HepG2 (cell line): ENCODE results near the gene GPATCH4. TPM values are rescaled to one million over a fixed set of nuclear protein-coding genes. Genes with fewer than 3 reads are reported as not detected.
A peak's percentile ranks its signal among the peaks of the same experiment; 100 is the strongest.

Source experiments
- ARNT ChIP-seq: fragments of 450-650 bp; IDR thresholded peaks from 2 replicates; pipeline ENCODE4 v1.6.1; 2017
- ATAD3A ChIP-seq: sonication (generic); formaldehyde crosslinking; IDR thresholded peaks from 2 replicates; pipeline ENCODE4 v1.4.0; 2020; ENCODE audit warnings: missing genetic modification reagents
- BHLHE40 ChIP-seq: IDR thresholded peaks from 2 replicates; pipeline ENCODE4 v1.6.1; 2011; ENCODE audit warnings: low read length, improper control_type of control experiment
- HIVEP1 ChIP-seq: sonication (generic); formaldehyde crosslinking; IDR thresholded peaks from 2 replicates; pipeline ENCODE4 v1.4.0; 2020; ENCODE audit warnings: mild to moderate bottlenecking, missing genetic modification reagents
- HNF4G ChIP-seq, 2 experiments: sonication (generic) in 1 of 2; formaldehyde crosslinking in 1 of 2; IDR thresholded peaks; 2 replicates each; pipeline versions ENCODE4 v1.4.0 to v1.6.1; 2011 to 2020; ENCODE audit warnings: borderline replicate concordance in 2 of 2, low read depth in 2 of 2, mild to moderate bottlenecking in 2 of 2, low read length in 1 of 2, missing genetic modification reagents in 1 of 2, moderate library complexity in 1 of 2
- HOXA9 ChIP-seq: sonication (generic); formaldehyde crosslinking; IDR thresholded peaks from 2 replicates; pipeline ENCODE4 v1.8.1; 2022; ENCODE audit warnings: missing genetic modification reagents, mild to moderate bottlenecking, moderate library complexity, borderline replicate concordance
- KDM4B ChIP-seq: sonication (generic); formaldehyde crosslinking; IDR thresholded peaks from 2 replicates; pipeline ENCODE4 v1.4.0; 2020; ENCODE audit warnings: missing genetic modification reagents
- MATR3 ChIP-seq: sonication (generic); formaldehyde crosslinking; IDR thresholded peaks from 2 replicates; pipeline ENCODE4 v1.4.0; 2020; ENCODE audit warnings: missing genetic modification reagents
- PITX1 ChIP-seq: sonication (generic); formaldehyde crosslinking; IDR thresholded peaks from 2 replicates; pipeline ENCODE4 v1.5.1; 2020; ENCODE audit warnings: mild to moderate bottlenecking, missing genetic modification reagents
- RAD51 ChIP-seq: fragments of 450-650 bp; IDR thresholded peaks from 2 replicates; pipeline ENCODE4 v1.6.1; 2016; ENCODE audit warnings: borderline replicate concordance
- RFX1 ChIP-seq: fragments of 450-650 bp; IDR thresholded peaks from 2 replicates; pipeline ENCODE4 v1.6.1; 2017
- SAFB2 ChIP-seq: sonication (generic); formaldehyde crosslinking; IDR thresholded peaks from 2 replicates; pipeline ENCODE4 v1.5.1; 2020; ENCODE audit warnings: missing genetic modification reagents, low read depth, mild to moderate bottlenecking, borderline replicate concordance
- SOX6 ChIP-seq, 2 experiments: fragments of 450-650 bp in 1 of 2; sonication (generic) in 1 of 2; formaldehyde crosslinking in 1 of 2; IDR thresholded peaks; 2 replicates each; pipeline versions ENCODE4 v1.4.0 to v1.6.1; 2017 to 2020; ENCODE audit warnings: antibody characterized with exemption in 1 of 2, mild to moderate bottlenecking in 1 of 2, missing genetic modification reagents in 1 of 2
- TCF7 ChIP-seq: sonication (generic); IDR thresholded peaks from 2 replicates; pipeline ENCODE4 v1.6.1; 2016; ENCODE audit warnings: antibody characterized with exemption, low read depth
- TMF1 ChIP-seq: sonication (generic); formaldehyde crosslinking; IDR thresholded peaks from 2 replicates; pipeline ENCODE4 v1.8.1; 2022; ENCODE audit warnings: low read depth, missing genetic modification reagents
- ZFY ChIP-seq: sonication (generic); formaldehyde crosslinking; IDR thresholded peaks from 2 replicates; pipeline ENCODE4 v1.4.0; 2020; ENCODE audit warnings: missing genetic modification reagents
- ZNF225 ChIP-seq: sonication (generic); formaldehyde crosslinking; IDR thresholded peaks from 2 replicates; pipeline ENCODE4 v1.4.0; 2020; ENCODE audit warnings: mild to moderate bottlenecking, missing genetic modification reagents
- ZNF253 ChIP-seq: sonication (generic); formaldehyde crosslinking; IDR thresholded peaks from 2 replicates; pipeline ENCODE4 v1.8.0; 2022; ENCODE audit warnings: mild to moderate bottlenecking, missing genetic modification reagents, borderline replicate concordance
- ZNF274 ChIP-seq: sonication (generic); formaldehyde crosslinking; IDR thresholded peaks from 2 replicates; pipeline ENCODE4 v1.5.1; 2020; ENCODE audit warnings: mild to moderate bottlenecking, missing genetic modification reagents
- ZNF546 ChIP-seq: sonication (generic); formaldehyde crosslinking; conservative IDR thresholded peaks from 2 replicates; pipeline ENCODE4 v1.8.1; 2023; ENCODE audit warnings: mild to moderate bottlenecking, missing genetic modification reagents
- ZNF570 ChIP-seq: sonication (generic); formaldehyde crosslinking; IDR thresholded peaks from 2 replicates; pipeline ENCODE4 v1.4.0; 2020; ENCODE audit warnings: mild to moderate bottlenecking, missing genetic modification reagents, borderline replicate concordance
- ZSCAN29 ChIP-seq: sonication (generic); formaldehyde crosslinking; conservative IDR thresholded peaks from 2 replicates; pipeline ENCODE4 v1.4.0; 2020; ENCODE audit warnings: mild to moderate bottlenecking, missing genetic modification reagents
- polyA plus RNA-seq, 8 experiments: library from polyadenylated mRNA; depleted of rRNA in 3 of 8; stranded (reverse) in 7 of 8; unstranded in 1 of 8; fragments of >200 nt; fragmentation: Illumina TruSeq in 4 of 8; extraction: Trizol in 4 of 8; gene quantifications; 2 replicates each; pipeline versions ENCODE4 v1.2.1 to v1.2.3, GENCODE V29; 2011 to 2016; ENCODE audit warnings: low read depth in 4 of 8, missing spikeins in 1 of 8, mixed read lengths in 1 of 8; ENCODE audit not compliant: insufficient read depth in 1 of 8
- total RNA-seq, 5 experiments: library from RNA; depleted of rRNA; stranded (reverse); fragments of >200 nt; fragmentation: Illumina TruSeq; extraction: Trizol; gene quantifications; 2 replicates each; pipeline ENCODE4 v1.2.3, GENCODE V29; 2016; ENCODE audit warnings: low read depth in 1 of 5
- TF ChIP-seq, protein P1 (sequence below): sonication (generic); formaldehyde crosslinking; IDR thresholded peaks from 2 replicates; pipeline ENCODE4 v1.5.1; 2020; ENCODE audit warnings: missing genetic modification reagents, mild to moderate bottlenecking, borderline replicate concordance
- TF ChIP-seq, protein P2 (sequence below): sonication (generic); formaldehyde crosslinking; conservative IDR thresholded peaks from 2 replicates; pipeline ENCODE4 v1.4.0; 2020; ENCODE audit warnings: missing genetic modification reagents

Gene GPATCH4
- total and polyA plus RNA-seq, 2 of the 13 experiments (the other 11 are each of a cell fraction or from before 2014, with no cell fraction given): 19.2 to 37.9 TPM

DNA sequence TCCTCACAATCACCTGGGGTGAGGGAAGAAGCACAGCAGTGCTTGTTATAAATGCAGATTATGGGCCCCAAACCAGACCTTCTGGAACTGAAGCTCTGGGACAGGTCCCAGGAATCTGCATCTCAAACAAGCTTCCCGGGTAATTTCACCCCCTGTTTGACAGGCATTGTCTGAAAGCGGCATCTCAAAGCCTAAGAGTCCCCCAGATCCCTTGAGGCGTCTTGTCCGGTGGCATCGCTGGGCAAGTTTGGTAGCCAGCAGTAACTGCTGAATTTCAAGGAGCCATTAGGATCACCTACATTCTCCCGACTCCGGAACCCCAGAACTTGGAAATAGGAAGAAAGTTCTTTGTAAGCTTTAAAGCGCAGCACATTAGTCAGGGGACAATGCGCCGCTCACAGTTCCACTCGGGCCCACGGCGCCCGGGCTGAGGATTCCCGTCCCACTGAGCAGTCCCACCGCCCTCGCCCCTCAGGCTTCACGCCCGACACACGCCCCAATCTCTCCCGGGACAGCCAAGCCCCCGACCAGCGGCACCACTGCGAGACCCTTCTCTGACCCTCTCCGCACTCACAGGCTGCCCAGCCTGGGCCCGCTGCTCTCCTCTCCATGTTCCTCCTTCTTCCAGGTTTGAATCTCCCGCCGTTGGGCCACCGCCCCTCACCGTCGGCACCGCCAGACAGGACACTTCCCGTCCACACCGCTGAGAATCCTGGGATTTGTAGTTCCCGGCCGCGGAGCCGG, 29.2 kb downstream of the GPATCH4 start, which contains the start of gene IQGAP3 (continued):
- no peak for TF ChIP-seq SAFB2
- no peak for TF ChIP-seq KDM4B
- TF ChIP-seq RFX1: no peak
- TF ChIP-seq TMF1: peak; percentile 70; the same call in 1 of the 2 replicates
- TF ChIP-seq HOXA9 (CRISPR knock-in tag): peak; percentile 81
- TF ChIP-seq PITX1 (CRISPR knock-in tag): no peak; the same call in 1 of the 2 replicates
- TF ChIP-seq, protein P1, sequence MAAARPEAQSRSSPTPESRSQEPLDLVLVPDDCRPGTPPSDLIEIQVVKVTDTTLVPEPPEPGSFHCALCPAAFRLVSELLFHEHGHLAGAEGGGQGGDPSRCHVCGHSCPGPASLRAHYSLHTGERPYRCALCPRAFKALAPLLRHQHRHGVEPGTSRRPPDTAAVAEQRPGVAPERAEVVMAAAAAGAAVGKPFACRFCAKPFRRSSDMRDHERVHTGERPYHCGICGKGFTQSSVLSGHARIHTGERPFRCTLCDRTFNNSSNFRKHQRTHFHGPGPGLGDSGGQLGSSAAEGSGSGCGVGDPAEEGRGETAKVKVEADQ: no peak
- no peak for TF ChIP-seq ATAD3A (CRISPR knock-in tag)
- TF ChIP-seq MATR3 (CRISPR knock-in tag): no peak
- no peak for TF ChIP-seq HNF4G (IDR thresholded peaks at IDR 0.05; ENCODE audit: borderline replicate concordance, low read depth, low read length)
- TF ChIP-seq HNF4G (CRISPR knock-in tag; IDR thresholded peaks at IDR 0.05; ENCODE audit: borderline replicate concordance, low read depth): no peak
- TF ChIP-seq ZNF225: 0 out of 2 replicates have a peak, but pooled peaks have one; percentile 57
- TF ChIP-seq, protein P2, sequence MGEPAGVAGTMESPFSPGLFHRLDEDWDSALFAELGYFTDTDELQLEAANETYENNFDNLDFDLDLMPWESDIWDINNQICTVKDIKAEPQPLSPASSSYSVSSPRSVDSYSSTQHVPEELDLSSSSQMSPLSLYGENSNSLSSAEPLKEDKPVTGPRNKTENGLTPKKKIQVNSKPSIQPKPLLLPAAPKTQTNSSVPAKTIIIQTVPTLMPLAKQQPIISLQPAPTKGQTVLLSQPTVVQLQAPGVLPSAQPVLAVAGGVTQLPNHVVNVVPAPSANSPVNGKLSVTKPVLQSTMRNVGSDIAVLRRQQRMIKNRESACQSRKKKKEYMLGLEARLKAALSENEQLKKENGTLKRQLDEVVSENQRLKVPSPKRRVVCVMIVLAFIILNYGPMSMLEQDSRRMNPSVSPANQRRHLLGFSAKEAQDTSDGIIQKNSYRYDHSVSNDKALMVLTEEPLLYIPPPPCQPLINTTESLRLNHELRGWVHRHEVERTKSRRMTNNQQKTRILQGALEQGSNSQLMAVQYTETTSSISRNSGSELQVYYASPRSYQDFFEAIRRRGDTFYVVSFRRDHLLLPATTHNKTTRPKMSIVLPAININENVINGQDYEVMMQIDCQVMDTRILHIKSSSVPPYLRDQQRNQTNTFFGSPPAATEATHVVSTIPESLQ (CRISPR knock-in tag): no peak
- no peak for TF ChIP-seq RAD51
- TF ChIP-seq SOX6 (IDR thresholded peaks at IDR 0.05): no peak
- TF ChIP-seq SOX6 (CRISPR knock-in tag; IDR thresholded peaks at IDR 0.05): no peak
- no peak for TF ChIP-seq ZNF546
- TF ChIP-seq BHLHE40: no peak
- peak; percentile 54 for TF ChIP-seq HIVEP1
- TF ChIP-seq ZFY (CRISPR knock-in tag): peak; percentile 68
- no peak for TF ChIP-seq ARNT
- TF ChIP-seq ZNF570 (CRISPR knock-in tag): no peak
- no peak for TF ChIP-seq ZSCAN29 (CRISPR knock-in tag)
- no peak for TF ChIP-seq ZNF253 (CRISPR knock-in tag)
- no peak for TF ChIP-seq ZNF274 (CRISPR knock-in tag)
- no peak for TF ChIP-seq TCF7
